Endometrial microvascular endothelial cells (primary cell): ENCODE measurements around the gene CDC42. TPM values are rescaled to one million over a fixed set of nuclear protein-coding genes. Genes with fewer than 3 reads are reported as not detected.

ENCODE experiments used
- in situ Hi-C: cut with HindIII; loops from 2 replicates; pipeline ENCODE4 v1.10.0; 2017; ENCODE audit warnings: low sequenced_read_pairs, low pct_unique_long_range_greater_than_20kb; ENCODE audit errors: inconsistent ontology term
- total RNA-seq: library from RNA; depleted of rRNA; stranded (reverse); fragments of >200 nt; gene quantifications from one replicate; pipeline ENCODE4 v1.2.3, GENCODE V29; 2015; ENCODE audit errors: inconsistent ontology term

CDC42 gene
- total RNA-seq, 1 donor from 2014 or later: 554 TPM

- in situ Hi-C loops: no loop called here
These were observed 67.3 kb downstream of the CDC42 start for GRCh38 chr1:22119626-22120468.

GRCh38 chr1:22120469-22120790 is 67.9 kb downstream of the CDC42 start:
- in situ Hi-C loops: no loop called here

DNA sequence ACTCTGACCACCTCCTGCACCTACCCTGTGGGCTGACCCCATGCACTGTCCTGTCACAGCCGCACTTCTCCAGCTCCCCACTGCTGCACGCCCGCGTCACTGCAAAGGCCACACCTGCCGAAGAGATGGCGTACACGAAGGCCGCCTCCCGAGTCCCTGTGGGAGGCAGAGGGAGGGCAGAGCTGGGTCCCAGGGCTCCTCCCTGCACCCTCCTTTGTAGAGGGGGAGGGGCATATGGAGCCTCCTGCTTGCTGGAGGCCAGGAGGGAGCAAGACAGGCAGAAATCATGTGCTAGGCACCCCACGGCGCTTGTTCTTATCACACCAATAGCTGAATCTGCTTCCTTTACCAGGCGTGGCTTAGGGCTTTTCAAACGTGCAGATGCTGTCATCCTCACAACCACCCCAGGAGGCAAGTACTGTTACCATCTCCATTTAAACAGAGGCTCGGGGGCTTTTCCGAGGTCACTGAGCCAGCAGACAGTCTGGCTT is 69.0 kb downstream of the CDC42 start:
- in situ Hi-C loops: no loop called here

- in situ Hi-C loops: no loop called here
These were observed 70.0 kb downstream of the CDC42 start for GRCh38 chr1:22122273-22123070.

- in situ Hi-C loops: no loop called here
These were observed 70.5 kb downstream of the CDC42 start for GRCh38 chr1:22123071-22123390.

DNA sequence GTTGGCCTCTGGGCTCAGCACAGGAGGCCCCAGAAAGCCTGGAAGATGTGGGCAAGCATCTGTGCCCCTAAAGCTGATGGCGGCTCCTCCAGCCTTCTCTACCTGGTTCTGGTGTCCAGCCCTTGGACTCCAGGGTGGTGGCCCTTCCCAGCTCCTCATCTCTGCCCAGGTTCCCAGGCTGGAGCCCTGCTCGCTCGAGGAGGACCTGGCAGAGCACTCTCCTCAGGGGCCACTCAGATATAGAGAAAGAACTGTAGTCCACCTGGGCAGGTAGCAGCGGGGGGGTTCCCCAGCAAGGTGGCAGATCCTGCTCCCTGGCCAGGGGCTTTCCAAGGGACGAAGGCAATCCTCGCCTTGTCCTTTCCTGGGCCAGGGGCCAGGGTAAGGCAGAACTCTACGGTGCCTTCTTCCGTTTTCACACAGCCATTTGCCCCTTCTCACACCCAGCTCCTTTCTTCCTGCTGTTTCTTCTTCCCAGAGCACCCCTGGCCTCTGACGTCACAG is 71.4 kb downstream of the CDC42 start:
- in situ Hi-C loops: no loop called here

DNA sequence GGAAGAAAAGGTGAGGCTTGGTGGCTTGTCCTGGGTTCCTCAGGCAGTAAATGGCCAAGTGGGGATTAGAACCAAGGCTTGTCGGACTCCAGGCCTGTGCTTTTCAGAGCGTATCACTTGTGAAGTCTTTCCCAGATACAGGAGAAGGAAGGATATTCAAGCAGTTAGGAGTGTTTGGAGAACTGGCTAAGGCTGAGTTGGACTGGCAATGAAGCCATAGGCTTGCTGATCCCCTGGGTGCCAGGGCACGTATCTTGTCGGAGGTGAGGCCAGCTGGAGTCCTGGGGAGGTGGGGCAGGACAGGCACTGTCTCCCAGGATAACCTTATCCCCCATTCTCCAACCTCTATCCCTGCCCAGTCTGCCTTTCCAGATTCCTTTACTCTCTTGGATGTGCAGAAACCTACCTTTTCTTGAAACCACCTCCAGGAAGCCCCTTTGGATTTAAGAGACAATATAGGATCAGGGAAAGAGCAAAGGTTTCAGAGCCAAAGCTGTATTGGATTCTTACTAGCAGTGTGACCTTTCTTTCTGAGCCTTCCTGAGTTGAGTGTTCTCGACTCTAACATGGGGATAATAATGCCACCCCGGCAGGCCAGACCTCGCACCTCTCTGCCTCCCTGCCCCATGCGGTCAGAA is 72.2 kb downstream of the CDC42 start:
- in situ Hi-C loops: no loop called here

DNA sequence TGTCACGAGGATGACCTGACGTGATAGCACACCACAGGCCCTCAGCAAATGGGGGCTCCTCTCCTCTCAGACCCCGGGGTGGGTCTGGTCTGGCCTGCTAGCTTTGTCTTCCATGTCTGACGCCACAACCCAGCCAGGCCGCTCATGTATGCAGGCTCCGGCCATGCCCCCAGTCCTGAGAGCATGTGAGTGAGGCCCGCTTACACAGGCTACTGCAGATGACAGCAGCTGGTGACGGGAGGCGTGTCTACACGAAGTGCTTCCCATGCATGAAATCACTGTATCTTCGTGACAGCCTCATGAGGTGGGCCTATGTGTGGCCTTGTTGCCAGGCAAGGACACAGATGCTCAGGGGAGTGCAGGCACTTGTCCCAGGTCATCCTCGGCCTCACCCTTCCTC is 74.0 kb downstream of the CDC42 start:
- in situ Hi-C loops: no loop called here

DNA sequence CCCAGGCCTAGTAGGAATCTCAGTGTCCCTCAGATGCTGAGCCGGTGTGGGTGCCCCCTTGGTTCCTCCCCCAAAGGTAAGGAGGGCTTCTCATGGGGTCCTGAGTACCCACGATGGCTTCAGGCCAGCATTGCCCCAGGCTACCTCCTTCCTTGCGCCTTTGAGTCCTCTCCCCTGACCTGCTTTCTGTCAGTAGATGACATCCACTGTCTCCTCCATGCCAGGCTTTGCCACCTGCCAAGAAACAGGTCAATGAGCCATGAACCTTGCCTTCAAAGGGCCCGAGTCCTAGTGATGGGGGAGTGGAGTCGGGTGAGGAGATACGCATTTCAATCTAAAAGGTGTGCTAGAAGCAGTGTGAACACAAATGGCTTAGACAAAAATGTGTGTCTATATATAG is 74.7 kb downstream of the CDC42 start:
- in situ Hi-C loops: no loop called here

- in situ Hi-C loops: no loop called here
These were observed 75.2 kb downstream of the CDC42 start for GRCh38 chr1:22127731-22128130.

- in situ Hi-C loops: no loop called here
These were observed 75.9 kb downstream of the CDC42 start for GRCh38 chr1:22128392-22128791.

- in situ Hi-C loops: no loop called here
These were observed 77.1 kb downstream of the CDC42 start for GRCh38 chr1:22129501-22130117.

DNA sequence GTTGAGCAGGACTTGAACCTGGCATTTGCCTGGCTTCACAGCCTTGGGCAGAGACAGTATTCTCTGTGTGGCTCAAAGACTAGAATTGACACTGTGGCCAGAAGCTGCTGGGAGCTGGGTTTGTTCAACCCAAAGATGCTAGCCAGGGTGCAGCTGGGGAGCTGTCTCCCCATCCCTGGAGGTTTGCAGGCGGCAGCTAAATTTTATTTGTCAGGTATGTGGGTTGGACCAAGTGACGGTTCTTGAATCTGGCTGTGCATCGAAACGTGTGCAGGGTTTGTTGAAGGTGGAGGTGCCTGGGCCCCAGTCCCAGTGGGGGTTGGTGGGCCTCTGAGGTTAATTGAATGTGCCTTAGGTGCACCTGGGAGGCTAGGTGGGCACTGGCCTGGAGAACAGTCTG is 78.6 kb downstream of the CDC42 start:
- in situ Hi-C loops: no loop called here

DNA sequence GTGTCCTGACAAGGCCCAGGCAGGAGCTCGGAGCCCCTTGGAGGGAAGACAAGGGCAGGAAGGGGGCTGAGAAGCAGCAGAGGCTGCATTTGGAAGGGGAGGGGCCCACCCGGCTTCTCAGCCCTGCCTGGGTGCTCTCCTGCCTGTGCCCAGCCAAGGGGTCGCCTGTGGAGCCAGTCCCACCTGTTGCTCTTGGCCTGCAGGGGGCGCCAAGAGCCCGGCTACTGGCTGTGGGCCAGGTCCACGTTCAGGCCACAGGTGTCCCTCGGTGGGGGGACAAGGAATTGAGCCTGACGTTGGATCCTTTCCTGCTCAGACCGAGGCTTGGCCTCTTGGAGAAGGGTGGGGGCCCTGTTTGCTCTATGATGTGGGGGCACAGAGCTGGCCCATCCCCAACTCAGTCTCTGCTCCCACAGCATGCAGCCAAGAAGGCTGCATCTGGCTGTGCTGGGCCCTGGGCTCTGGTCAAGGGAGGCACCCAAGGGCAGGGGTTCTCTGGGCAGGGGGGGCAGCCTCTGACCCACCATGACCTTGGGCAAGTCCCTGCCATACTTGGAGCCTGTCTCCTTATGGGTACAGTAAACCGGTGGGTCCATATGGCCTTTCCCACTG is 79.5 kb downstream of the CDC42 start:
- in situ Hi-C loops: no loop called here

- in situ Hi-C loops: no loop called here
These were observed 80.2 kb downstream of the CDC42 start for GRCh38 chr1:22132517-22133235.

DNA sequence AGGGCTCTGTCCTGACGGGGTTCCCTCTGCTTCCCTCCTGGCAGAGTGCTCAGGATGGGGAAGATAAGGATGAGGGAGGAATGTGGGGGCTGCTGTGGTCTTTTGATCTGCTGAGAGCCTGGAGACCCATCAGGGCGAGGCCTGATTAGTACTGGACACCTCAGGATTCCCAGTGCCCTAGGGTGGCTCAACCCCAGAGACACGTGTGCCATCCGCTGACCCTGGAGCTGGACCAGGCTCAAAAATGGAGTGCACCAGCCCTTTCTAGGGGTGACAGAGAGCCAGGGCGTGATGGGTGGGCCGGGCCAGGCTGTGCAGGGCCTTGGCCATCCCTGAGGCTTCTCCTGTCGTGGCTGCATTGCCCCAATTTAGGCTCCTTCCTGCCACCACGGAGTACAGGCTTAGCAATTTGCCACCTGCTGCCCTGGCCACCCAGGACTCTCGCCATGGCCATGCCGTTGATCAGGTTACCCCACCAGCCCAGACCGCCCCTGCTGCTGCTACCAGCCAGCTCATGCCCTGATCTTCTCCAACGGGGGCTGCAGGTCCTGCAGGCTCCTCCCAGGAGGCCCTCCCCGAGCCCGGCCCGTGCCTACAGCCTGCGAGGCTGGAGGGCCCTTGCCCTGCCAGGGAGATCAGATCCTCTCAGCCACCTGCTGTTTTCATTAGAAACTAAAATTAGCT is 80.9 kb downstream of the CDC42 start:
- in situ Hi-C loops: no loop called here

- in situ Hi-C loops: no loop called here
These were observed 81.4 kb downstream of the CDC42 start for GRCh38 chr1:22133931-22134324.
